ENCODE results near the gene ZNRF3. TPM values are rescaled to one million over a fixed set of nuclear protein-coding genes. Genes with fewer than 3 reads are reported as not detected.

The ZNRF3 gene
- total RNA-seq, 4 donors from 2014 or later: 12.9 to 29.7 (median 21.9) TPM

DNA sequence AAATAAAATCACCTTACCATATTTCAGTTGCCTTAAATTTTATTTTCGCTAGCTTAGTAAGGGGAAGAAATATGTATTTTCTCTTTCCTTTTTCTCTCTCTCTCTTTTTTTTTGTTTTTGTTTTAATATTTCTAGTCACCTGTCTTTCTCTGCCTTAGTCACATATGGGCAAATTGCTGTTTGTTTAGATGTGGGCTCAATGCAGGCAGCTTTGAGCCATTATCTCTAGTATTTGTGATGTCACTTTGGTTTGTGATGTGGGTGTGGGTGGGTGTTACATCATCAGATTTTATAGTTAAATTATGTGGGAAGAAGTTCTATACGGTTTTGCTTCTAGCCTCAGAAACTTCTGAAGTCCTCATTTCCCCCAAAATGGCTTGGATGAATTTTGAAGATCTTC lies 178.4 kb downstream of the ZNRF3 start, which contains the start of gene C22orf31:
TSS of gene C22orf31 (minus strand) at position 59 of the 400 bp plus-strand sequence. CDS start at position 20, 39 bp downstream.
- Histone ChIP-seq H3K9me3 (no peaks in the 10 kb centered on the region), H3K27ac (replicated peaks in 1 of 4) (no peak within 1 kb of the TSS), H3K4me1 (no peaks in the 10 kb centered on the region), H3K36me3 (no peaks in the 10 kb centered on the region), H3K4me3 (no peak within 1 kb of the TSS), H3K27me3 (peaks cover 0 to 4% (median 0%) of the 10 kb centered on the region in 4 donors)
- TF ChIP-seq POLR2AphosphoS5 (IDR thresholded peaks at IDR 0.05) (no peak), POLR2A (IDR thresholded peaks at IDR 0.05; ENCODE audit: low read depth) (no peak), EP300 (IDR thresholded peaks at IDR 0.05) (no peak)
- TF ChIP-seq, protein P1, sequence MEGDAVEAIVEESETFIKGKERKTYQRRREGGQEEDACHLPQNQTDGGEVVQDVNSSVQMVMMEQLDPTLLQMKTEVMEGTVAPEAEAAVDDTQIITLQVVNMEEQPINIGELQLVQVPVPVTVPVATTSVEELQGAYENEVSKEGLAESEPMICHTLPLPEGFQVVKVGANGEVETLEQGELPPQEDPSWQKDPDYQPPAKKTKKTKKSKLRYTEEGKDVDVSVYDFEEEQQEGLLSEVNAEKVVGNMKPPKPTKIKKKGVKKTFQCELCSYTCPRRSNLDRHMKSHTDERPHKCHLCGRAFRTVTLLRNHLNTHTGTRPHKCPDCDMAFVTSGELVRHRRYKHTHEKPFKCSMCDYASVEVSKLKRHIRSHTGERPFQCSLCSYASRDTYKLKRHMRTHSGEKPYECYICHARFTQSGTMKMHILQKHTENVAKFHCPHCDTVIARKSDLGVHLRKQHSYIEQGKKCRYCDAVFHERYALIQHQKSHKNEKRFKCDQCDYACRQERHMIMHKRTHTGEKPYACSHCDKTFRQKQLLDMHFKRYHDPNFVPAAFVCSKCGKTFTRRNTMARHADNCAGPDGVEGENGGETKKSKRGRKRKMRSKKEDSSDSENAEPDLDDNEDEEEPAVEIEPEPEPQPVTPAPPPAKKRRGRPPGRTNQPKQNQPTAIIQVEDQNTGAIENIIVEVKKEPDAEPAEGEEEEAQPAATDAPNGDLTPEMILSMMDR (IDR thresholded peaks at IDR 0.05): no peak
- 79% methylated on average over 2 of the region's 2 CpGs for WGBS
- intact Hi-C loops (cut with DNase I): no loop called here
- DNase-seq (ENCODE audit: extremely low spot score): no peak

DNA sequence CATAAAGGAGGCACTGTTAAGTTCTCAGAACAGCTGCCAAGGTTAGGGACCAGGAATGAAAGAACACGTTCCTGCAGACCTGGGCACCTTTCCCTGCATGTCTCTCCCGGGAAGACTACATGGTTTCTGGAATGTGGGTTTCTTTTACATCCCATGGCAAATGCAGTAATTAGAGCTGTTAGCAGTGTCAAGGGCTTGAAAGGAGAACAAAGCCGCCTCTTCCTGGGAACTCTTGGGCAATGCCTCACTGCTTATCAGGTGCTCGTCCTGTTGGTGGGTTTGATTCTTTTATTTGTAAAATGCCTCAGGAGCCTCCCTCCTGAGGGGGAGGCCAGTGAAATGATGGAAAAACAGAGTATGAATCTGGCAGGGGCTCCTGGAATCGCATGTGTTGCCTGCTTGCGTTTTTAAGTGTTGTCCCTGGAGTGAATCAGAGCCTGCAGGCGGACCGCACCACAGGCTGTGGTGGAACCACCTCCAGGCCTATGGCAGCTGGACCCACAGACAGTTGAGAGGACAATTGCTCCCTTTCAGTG lies 179.0 kb downstream of the ZNRF3 start:
- Histone ChIP-seq H3K27me3 (peaks cover 0 to 4% (median 0%) of the 10 kb centered on the region in 4 donors), H3K27ac (replicated peaks in 1 of 4) (no peak overlapping the region), H3K4me1 (no peaks in the 10 kb centered on the region), H3K36me3 (no peaks in the 10 kb centered on the region), H3K4me3 (no peak overlapping the region), H3K9me3 (no peaks in the 10 kb centered on the region)
- no peak for TF ChIP-seq POLR2A (IDR thresholded peaks at IDR 0.05; ENCODE audit: low read depth)
- TF ChIP-seq, protein P1 (IDR thresholded peaks at IDR 0.05): no peak
- no peak for TF ChIP-seq POLR2AphosphoS5 (IDR thresholded peaks at IDR 0.05)
- no peak for DNase-seq (ENCODE audit: extremely low spot score)
- WGBS: 76% methylated on average over 8 of the region's 8 CpGs
- intact Hi-C loops (cut with DNase I): no loop called here

DNA sequence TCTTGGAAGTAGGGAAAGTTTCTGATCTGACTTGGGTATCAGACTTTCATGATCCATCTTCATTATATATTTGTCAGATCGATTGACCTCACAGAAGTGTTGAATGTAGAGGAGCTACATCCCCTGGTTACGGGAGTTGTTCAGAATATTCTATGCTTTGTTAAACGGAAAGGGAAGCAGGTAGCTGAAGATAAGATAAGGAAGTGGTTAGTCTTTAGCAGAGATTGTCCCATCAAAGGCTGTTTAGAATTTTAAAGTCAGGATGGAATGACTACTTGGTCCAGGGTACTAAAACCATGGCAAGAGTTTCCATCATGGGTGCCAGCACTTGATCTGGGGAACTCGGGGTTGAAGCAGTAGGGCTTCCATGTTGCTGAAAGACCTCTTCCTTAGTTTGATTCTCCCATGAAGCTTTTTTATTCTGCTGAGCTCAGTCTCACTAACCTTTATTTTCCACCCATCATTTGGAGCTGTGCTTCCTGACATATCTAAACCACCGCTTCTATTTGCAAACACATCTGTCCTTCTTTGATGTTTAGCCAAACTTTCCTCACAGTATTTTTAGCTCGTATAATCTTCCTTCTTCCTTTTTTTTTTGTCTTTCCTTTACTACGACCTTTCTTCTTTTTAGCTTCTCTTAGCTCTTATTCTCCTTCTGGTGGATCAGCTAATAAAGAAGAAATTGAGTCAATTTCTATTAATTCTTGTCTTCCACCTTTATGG lies 182.3 kb downstream of the ZNRF3 start:
- Histone ChIP-seq H3K4me1 (no peaks in the 10 kb centered on the region), H3K27ac (replicated peaks in 1 of 4) (no peak overlapping the region), H3K4me3 (no peak overlapping the region), H3K9me3 (no peaks in the 10 kb centered on the region), H3K27me3 (peaks cover 0 to 12% (median 0%) of the 10 kb centered on the region in 4 donors), H3K36me3 (no peaks in the 10 kb centered on the region)
- WGBS: 47% methylated on average over 7 of the region's 7 CpGs
- intact Hi-C loops (cut with DNase I): no loop called here
- TF ChIP-seq POLR2AphosphoS5 (IDR thresholded peaks at IDR 0.05) (no peak), POLR2A (IDR thresholded peaks at IDR 0.05; ENCODE audit: low read depth) (no peak), EP300 (IDR thresholded peaks at IDR 0.05) (no peak)
- TF ChIP-seq, protein P1 (IDR thresholded peaks at IDR 0.05): no peak
- DNase-seq (ENCODE audit: extremely low spot score): no peak

DNA sequence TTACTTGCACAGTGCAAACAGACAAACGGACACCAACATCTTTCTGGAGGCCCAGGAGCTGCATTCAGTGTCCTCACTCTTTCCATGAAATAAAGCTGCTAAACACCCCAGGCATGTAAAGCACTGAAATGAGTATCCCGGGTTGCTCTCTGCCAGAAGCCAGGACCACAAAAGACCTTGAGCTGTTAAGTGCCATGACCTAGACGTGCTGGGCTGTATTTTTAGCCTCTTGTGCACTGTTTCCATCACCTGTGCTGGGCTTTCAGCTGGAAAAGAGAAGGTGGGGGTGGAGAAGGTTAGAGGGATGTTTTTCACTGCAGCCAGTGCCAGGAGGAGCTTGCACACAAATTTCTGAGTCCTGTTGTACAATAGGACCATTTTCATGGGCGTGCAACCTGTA lies 186.1 kb downstream of the ZNRF3 start:
- 86% methylated on average over 4 of the region's 4 CpGs for WGBS

More for the DNA sequence above, 186.1 kb downstream of the ZNRF3 start:
- H3K4me3 ChIP-seq: no peak overlapping the region
- H3K27me3 ChIP-seq: peaks cover 0 to 15% (median 0%) of the 10 kb centered on the region in 4 donors
- H3K9me3 ChIP-seq: no peaks in the 10 kb centered on the region
- H3K4me1 ChIP-seq: peaks cover 23 to 33% (median 31%) of the 10 kb centered on the region in 4 donors
- H3K27ac ChIP-seq (replicated peaks in 1 of 4): no peak overlapping the region
- no peaks in the 10 kb centered on the region for H3K36me3 ChIP-seq
- DNase-seq (ENCODE audit: extremely low spot score): no peak
- no peak for TF ChIP-seq POLR2AphosphoS5 (IDR thresholded peaks at IDR 0.05)
- no peak for TF ChIP-seq POLR2A (IDR thresholded peaks at IDR 0.05; ENCODE audit: low read depth)
- no peak for TF ChIP-seq EP300 (IDR thresholded peaks at IDR 0.05)
- TF ChIP-seq, protein P1 (IDR thresholded peaks at IDR 0.05): no peak
- intact Hi-C loops (cut with DNase I): no loop called here
